Endothelial cell of umbilical vein (primary cell): Measurements from ENCODE around the gene GLP2R. TPM values are rescaled to one million over a fixed set of nuclear protein-coding genes. Genes with fewer than 3 reads are reported as not detected.

ENCODE experiments used
- BruUV-seq: library from RNA; stranded (reverse); fragments of 400-500 nt; replicated peaks from 2 replicates; lab custom pipeline; 2021; lab: Mats Ljungman, UMichigan
- CTCF ChIA-PET: fragments of 300-600, 350-600 bp; sonication (Branson Sonifier 250); formaldehyde crosslinking; loops from one replicate; lab custom pipeline; 2021; ENCODE audit warnings: antibody characterized with exemption, inconsistent platforms; lab: Charles Lee
- POLR2A ChIA-PET: fragments of 300-600, 350-600 bp; sonication (Branson Sonifier 250); formaldehyde crosslinking; loops from one replicate; lab custom pipeline; 2021; ENCODE audit warnings: antibody characterized with exemption, inconsistent platforms; lab: Charles Lee
- DNase-seq: peaks from one replicate; pipeline ENCODE4 v3.0.0-alpha.2; 2011; ENCODE audit warnings: low read depth, low spot score
- FAIRE-seq: peaks from 2 replicates; lab custom pipeline; 2011; peaks lifted over from hg19 to GRCh38; lab: Jason Lieb, UNC
- H2AFZ ChIP-seq: 2 replicates; pipeline ENCODE4 v1.6.0; 2012; ENCODE audit warnings: low read depth, low read length, control low read depth, inconsistent platforms
- H3K27ac ChIP-seq: 2 replicates; pipeline ENCODE4 v1.5.1; 2011; ENCODE audit warnings: low read depth, mild to moderate bottlenecking, control low read depth, low read length, moderate library complexity; ENCODE audit not compliant: insufficient read depth
- H3K27me3 ChIP-seq, 2 experiments: 2 replicates each; pipeline versions ENCODE4 v1.6.0 to v1.6.1; 2011; ENCODE audit warnings: low read length in 2 of 2, mixed read lengths in 1 of 2; ENCODE audit not compliant: control insufficient read depth in 2 of 2, insufficient read depth in 2 of 2
- H3K36me3 ChIP-seq, 2 experiments: 2 replicates in 1 of 2; 3 replicates in 1 of 2; pipeline ENCODE4 v1.5.1; 2011; ENCODE audit warnings: low read length in 2 of 2, mild to moderate bottlenecking in 1 of 2, moderate library complexity in 1 of 2; ENCODE audit not compliant: control insufficient read depth in 2 of 2, insufficient read depth in 2 of 2; ENCODE audit errors: extremely low read depth in 1 of 2
- H3K4me1 ChIP-seq: 3 replicates; pipeline ENCODE4 v1.5.1; 2011; ENCODE audit warnings: mild to moderate bottlenecking, low read length; ENCODE audit not compliant: control insufficient read depth, insufficient read depth; ENCODE audit errors: extremely low read depth
- H3K4me2 ChIP-seq: 2 replicates; pipeline ENCODE4 v1.6.1; 2011; ENCODE audit warnings: low read length, control low read depth, mixed read lengths; ENCODE audit not compliant: insufficient read depth
- H3K4me3 ChIP-seq, 3 experiments: fragments of 200-600 bp in 1 of 3; sonication (generic), shearing (Covaris generic) in 1 of 3; replicated peaks in 1 of 3; 2 replicates each; pipeline ENCODE4 v1.5.1; 2011 to 2016; ENCODE audit warnings: control low read depth in 3 of 3, low read length in 3 of 3, mild to moderate bottlenecking in 2 of 3, inconsistent platforms in 1 of 3, low read depth in 1 of 3, moderate library complexity in 1 of 3; ENCODE audit not compliant: insufficient read depth in 1 of 3
- H3K79me2 ChIP-seq: 2 replicates; pipeline ENCODE4 v1.6.0; 2012; ENCODE audit warnings: low read length, inconsistent platforms; ENCODE audit not compliant: control insufficient read depth, insufficient read depth
- H3K9ac ChIP-seq: replicated peaks from 2 replicates; pipeline ENCODE3; 2011; ENCODE audit warnings: low read length, control low read depth; ENCODE audit not compliant: insufficient read depth; ENCODE audit errors: extremely low read depth
- H3K9me1 ChIP-seq: replicated peaks from 3 replicates; pipeline ENCODE4 v1.6.0; 2011; ENCODE audit warnings: mild to moderate bottlenecking, low read length; ENCODE audit not compliant: control insufficient read depth, insufficient read depth; ENCODE audit errors: extremely low read depth
- H3K9me3 ChIP-seq: replicated peaks from 2 replicates; pipeline ENCODE4 v1.5.1; 2012; ENCODE audit warnings: low read length, inconsistent platforms; ENCODE audit not compliant: control insufficient read depth, insufficient read depth
- H4K20me1 ChIP-seq: replicated peaks from 2 replicates; pipeline ENCODE3; 2011; ENCODE audit warnings: mild to moderate bottlenecking, low read length; ENCODE audit not compliant: control insufficient read depth, insufficient read depth; ENCODE audit errors: extremely low read depth
- CTCF ChIP-seq, 2 donors: IDR thresholded peaks; 1 replicate in 1 of 2; 2 replicates in 1 of 2; pipeline ENCODE4 v1.5.1; 2011; ENCODE audit warnings: low read length in 2 of 2, mild to moderate bottlenecking in 2 of 2, moderate library complexity in 2 of 2, control low read depth in 1 of 2, inconsistent platforms in 1 of 2, low read depth in 1 of 2; ENCODE audit not compliant: insufficient read depth in 1 of 2; ENCODE audit errors: extremely low read depth in 1 of 2
- EZH2 ChIP-seq: IDR thresholded peaks from 2 replicates; pipeline ENCODE4 v1.6.1; 2012; ENCODE audit warnings: borderline replicate concordance, low read depth, mild to moderate bottlenecking, moderate library complexity, low read length, inconsistent platforms; ENCODE audit not compliant: severe bottlenecking
- FOS ChIP-seq: IDR thresholded peaks from 2 replicates; pipeline ENCODE4 v1.6.1; 2011; ENCODE audit warnings: mild to moderate bottlenecking, low read length, moderate library complexity, borderline replicate concordance; ENCODE audit not compliant: insufficient read depth
- GATA2 ChIP-seq: IDR thresholded peaks from 2 replicates; pipeline ENCODE4 v1.7.0; 2011; ENCODE audit warnings: low read depth, mild to moderate bottlenecking, moderate library complexity, mixed read lengths, low read length; ENCODE audit not compliant: insufficient read length, insufficient read depth
- JUN ChIP-seq: IDR thresholded peaks from 2 replicates; pipeline ENCODE4 v1.6.1; 2011; ENCODE audit warnings: borderline replicate concordance, low read depth; ENCODE audit not compliant: insufficient read length, insufficient read depth
- MAX ChIP-seq: IDR thresholded peaks from 2 replicates; pipeline ENCODE4 v1.6.1; 2011; ENCODE audit not compliant: insufficient read depth, insufficient read length
- MYC ChIP-seq: IDR thresholded peaks from one replicate; pipeline ENCODE4 v1.6.1; 2011; ENCODE audit warnings: mild to moderate bottlenecking, low read depth, low read length
- POLR2A ChIP-seq: IDR thresholded peaks from 2 replicates; pipeline ENCODE4 v1.6.1; 2012; ENCODE audit warnings: low read depth, mild to moderate bottlenecking, control low read depth, low read length
- POLR2AphosphoS5 ChIP-seq: IDR thresholded peaks from 2 replicates; pipeline ENCODE4 v1.6.1; 2012; ENCODE audit warnings: low read depth, mild to moderate bottlenecking, control low read depth, low read length, moderate library complexity; ENCODE audit not compliant: insufficient read depth
- dilution Hi-C: fragments of 300-500 bp; cut with MboI; formaldehyde crosslinking; loops from one replicate; pipeline ENCODE4 v1.15.0; 2019; ENCODE audit warnings: low sequenced_read_pairs; ENCODE audit not compliant: extremely low pct_ligation_motif_present
- intact Hi-C: fragments of 100-400 bp; cut with micrococcal nuclease; formaldehyde crosslinking; loops from one replicate; pipeline ENCODE4 v1.10.0; 2022
- polyA plus RNA-seq, 4 experiments: library from polyadenylated mRNA; depleted of rRNA in 3 of 4; stranded (reverse) in 3 of 4; unstranded in 1 of 4; fragments of >200 nt; gene quantifications; 2 replicates each; pipeline versions ENCODE4 v1.2.1 to v1.2.3, GENCODE V29; 2011 to 2012; ENCODE audit warnings: missing spikeins in 1 of 4
- total RNA-seq: library from RNA; stranded (reverse); gene quantifications from 2 replicates; pipeline ENCODE4 v1.2.3, GENCODE V29; 2021

The GLP2R gene
- total and polyA plus RNA-seq, 2 donors (not counting 3 experiments of a cell fraction or from before 2014, with no cell fraction given), result not detected

DNA sequence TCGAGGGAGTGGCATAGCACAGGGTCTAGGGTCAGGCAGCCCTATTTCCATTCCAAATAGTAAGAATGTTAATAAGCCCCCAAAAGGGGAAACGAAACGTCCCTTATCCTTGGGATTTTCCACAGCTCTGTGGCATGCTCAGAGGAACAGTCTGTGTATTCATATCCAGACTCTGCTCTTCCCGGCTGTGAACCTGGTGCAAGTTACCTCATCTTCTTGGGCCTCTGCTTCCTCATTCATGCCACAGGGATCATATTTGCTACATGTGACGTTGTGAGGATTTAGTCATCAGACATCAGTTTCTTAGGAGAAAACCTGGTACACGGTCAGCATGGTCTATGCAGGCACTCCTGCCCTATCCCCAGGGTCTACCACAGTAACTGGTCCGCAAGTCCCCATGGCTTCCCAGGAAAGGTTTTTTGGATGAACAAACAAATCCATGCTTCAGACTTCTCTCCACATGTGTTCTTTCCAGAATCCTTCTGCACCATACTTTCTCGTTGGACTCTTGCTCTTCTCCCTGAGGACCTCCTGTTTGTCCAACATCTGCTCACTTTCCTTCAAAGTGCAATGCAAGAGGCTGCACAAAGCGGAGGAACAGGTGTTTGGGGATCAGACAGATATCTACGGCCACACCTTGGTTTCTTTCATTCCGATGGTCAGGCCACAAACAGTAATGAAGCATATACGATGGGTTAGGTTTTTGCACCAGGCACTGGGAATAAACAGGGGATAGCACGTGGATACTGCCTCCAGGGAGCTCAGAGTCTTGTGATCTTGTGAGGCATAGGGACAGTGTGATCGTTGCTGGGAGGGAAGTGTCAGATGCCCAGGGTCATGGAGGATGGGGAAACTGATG, 17.7 kb downstream of the GLP2R start:
- intact Hi-C loops, result loop anchor here (2.0 kb wide), 1 partner anchor 23 kb away; no protein-coding TSS in a partner anchor
- H3K9me1 ChIP-seq, result no peaks in the 10 kb centered on the region
- no peaks in the 10 kb centered on the region for H3K79me2 ChIP-seq
- dilution Hi-C loops, result no loop called here
- no peaks in the 10 kb centered on the region for H4K20me1 ChIP-seq
- TF ChIP-seq MAX, result no peak
- no peak for TF ChIP-seq EZH2
- TF ChIP-seq MYC, result no peak
- no peak for TF ChIP-seq CTCF (IDR thresholded peaks at IDR 0.05; ENCODE audit: extremely low read depth in 1 of 2, insufficient read depth in 1 of 2, low read depth in 1 of 2, low read length in 2 of 2)
- no peak for TF ChIP-seq GATA2
- TF ChIP-seq POLR2A, result no peak
- TF ChIP-seq JUN, result no peak
- TF ChIP-seq FOS, result no peak
- TF ChIP-seq POLR2AphosphoS5, result no peak
- DNase-seq, result no peak
- no peaks in the 10 kb centered on the region for H3K27me3 ChIP-seq
- H3K9ac ChIP-seq, result no peak overlapping the region
- H2AFZ ChIP-seq, result no peak overlapping the region
- FAIRE-seq, result no peak
- H3K36me3 ChIP-seq, result no peaks in the 10 kb centered on the region
- peaks cover 6% of the 10 kb centered on the region for H3K9me3 ChIP-seq
- no peak overlapping the region for H3K4me3 ChIP-seq
- H3K27ac ChIP-seq, result no peak overlapping the region
- H3K4me1 ChIP-seq, result no peaks in the 10 kb centered on the region
- POLR2A ChIA-PET, result no interaction called here
- no TSS peak for BruUV-seq
- H3K4me2 ChIP-seq, result no peak overlapping the region
- CTCF ChIA-PET, result no interaction called here
